Endothelial cell (in vitro differentiated cells): ENCODE measurements around the gene ERP44. TPM values are rescaled to one million over a fixed set of nuclear protein-coding genes. Genes with fewer than 3 reads are reported as not detected.
"Not testable (repeated sequence)": the region's sequence is repeated elsewhere in the genome, so short reads cannot be mapped to it uniquely, and the experiment has no call there.

Source experiments
- DNase-seq: peaks from one replicate; pipeline ENCODE4 v3.0.0; 2021; ENCODE audit warnings: low spot score
- H3K27ac Mint-ChIP-seq: one replicate; pipeline ENCODE4 v1.8.0; 2021; ENCODE audit warnings: mixed read lengths, inconsistent platforms; ENCODE audit not compliant: unreplicated experiment
- H3K27me3 Mint-ChIP-seq: one replicate; pipeline ENCODE4 v1.8.0; 2021; ENCODE audit warnings: mild to moderate bottlenecking, moderate library complexity, mixed read lengths, inconsistent platforms; ENCODE audit not compliant: unreplicated experiment
- H3K36me3 Mint-ChIP-seq: one replicate; pipeline ENCODE4 v1.8.0; 2021; ENCODE audit warnings: mild to moderate bottlenecking, low read depth, mixed read lengths, inconsistent platforms; ENCODE audit not compliant: unreplicated experiment
- H3K4me1 Mint-ChIP-seq: one replicate; pipeline ENCODE4 v1.8.0; 2021; ENCODE audit warnings: mild to moderate bottlenecking, mixed read lengths, inconsistent platforms; ENCODE audit not compliant: unreplicated experiment
- H3K4me3 Mint-ChIP-seq: one replicate; pipeline ENCODE4 v1.8.0; 2021; ENCODE audit warnings: mild to moderate bottlenecking, mixed read lengths, inconsistent platforms; ENCODE audit not compliant: unreplicated experiment
- H3K9me3 Mint-ChIP-seq: one replicate; pipeline ENCODE4 v1.8.0; 2021; ENCODE audit warnings: mixed read lengths, inconsistent platforms; ENCODE audit not compliant: unreplicated experiment
- total RNA-seq: library from RNA; stranded (reverse); fragmentation: NEBNext Ultra II Directional; extraction: Animal tissue kit (Norgen Biotek cat#: 25700); gene quantifications from one replicate; pipeline ENCODE4 v1.2.1, GENCODE V29; 2021; ENCODE audit not compliant: unreplicated experiment
- TF ChIP-seq, protein P1 (sequence below): fragments of 200-600 bp; sonication (generic); IDR thresholded peaks from one replicate; pipeline ENCODE4 v1.5.0; 2021; ENCODE audit warnings: antibody characterized with exemption; ENCODE audit not compliant: unreplicated experiment

Gene ERP44
- total RNA-seq, 1 donor from 2014 or later: 14.5 TPM

DNA sequence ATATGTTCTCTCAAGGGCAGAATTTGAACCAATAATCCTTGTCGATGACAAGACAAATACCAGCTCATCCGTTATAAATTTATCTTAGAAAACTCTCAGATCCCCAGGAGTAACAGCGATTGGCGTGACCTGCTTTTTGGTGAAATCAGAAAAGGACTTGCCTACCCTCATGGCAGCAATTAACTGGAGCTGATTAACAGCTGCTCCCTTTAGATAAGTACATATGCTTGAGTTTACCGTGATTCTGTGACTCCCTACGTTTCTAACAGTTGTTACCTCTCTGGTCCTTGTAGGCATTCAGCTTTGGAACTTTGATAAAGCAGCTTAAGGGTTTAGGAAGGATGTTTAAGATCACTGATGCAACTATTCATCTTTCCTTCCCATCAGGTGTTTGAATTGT lies 2.8 kb upstream of the ERP44 start:
- Mint-ChIP-seq H3K9me3 (no peaks in the 10 kb centered on the region), H3K27ac (no peak overlapping the region), H3K27me3 (peaks cover 9% of the 10 kb centered on the region), H3K4me1 (peaks cover 14% of the 10 kb centered on the region), H3K4me3 (no peak overlapping the region), H3K36me3 (peaks cover 7% of the 10 kb centered on the region)
- TF ChIP-seq, protein P1, sequence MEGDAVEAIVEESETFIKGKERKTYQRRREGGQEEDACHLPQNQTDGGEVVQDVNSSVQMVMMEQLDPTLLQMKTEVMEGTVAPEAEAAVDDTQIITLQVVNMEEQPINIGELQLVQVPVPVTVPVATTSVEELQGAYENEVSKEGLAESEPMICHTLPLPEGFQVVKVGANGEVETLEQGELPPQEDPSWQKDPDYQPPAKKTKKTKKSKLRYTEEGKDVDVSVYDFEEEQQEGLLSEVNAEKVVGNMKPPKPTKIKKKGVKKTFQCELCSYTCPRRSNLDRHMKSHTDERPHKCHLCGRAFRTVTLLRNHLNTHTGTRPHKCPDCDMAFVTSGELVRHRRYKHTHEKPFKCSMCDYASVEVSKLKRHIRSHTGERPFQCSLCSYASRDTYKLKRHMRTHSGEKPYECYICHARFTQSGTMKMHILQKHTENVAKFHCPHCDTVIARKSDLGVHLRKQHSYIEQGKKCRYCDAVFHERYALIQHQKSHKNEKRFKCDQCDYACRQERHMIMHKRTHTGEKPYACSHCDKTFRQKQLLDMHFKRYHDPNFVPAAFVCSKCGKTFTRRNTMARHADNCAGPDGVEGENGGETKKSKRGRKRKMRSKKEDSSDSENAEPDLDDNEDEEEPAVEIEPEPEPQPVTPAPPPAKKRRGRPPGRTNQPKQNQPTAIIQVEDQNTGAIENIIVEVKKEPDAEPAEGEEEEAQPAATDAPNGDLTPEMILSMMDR: no peak
- no peak for DNase-seq

DNA sequence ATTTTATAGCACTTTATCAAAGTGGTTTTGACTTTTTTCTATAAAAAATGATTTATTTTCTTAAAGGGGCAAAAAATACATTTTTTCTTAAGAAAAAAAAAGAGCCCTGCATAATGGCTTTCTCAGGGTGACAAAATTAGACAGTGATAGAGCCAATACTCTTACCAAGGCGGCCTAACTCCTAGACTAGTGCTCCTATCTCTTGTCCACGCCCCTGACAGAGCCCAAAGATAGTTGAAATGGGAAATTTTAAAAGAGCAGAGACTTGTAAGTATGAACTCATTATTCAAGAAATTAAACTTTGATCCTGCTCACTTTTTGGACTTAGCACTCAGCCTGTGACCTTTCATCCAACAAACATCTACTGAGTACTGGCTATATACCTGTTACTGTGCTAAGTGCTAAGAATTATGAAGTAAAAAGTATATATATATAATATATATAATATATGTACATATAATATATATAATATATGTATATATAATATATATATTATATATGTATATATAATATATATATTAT lies 1.4 kb upstream of the ERP44 start:
- Mint-ChIP-seq H3K4me1 (peaks cover 14% of the 10 kb centered on the region), H3K36me3 (peaks cover 7% of the 10 kb centered on the region), H3K9me3 (no peaks in the 10 kb centered on the region), H3K27me3 (peaks cover 9% of the 10 kb centered on the region), H3K27ac (no peak overlapping the region), H3K4me3 (peak overlapping the region; percentile 97)
- DNase-seq: no peak
- TF ChIP-seq, protein P1: no peak

DNA sequence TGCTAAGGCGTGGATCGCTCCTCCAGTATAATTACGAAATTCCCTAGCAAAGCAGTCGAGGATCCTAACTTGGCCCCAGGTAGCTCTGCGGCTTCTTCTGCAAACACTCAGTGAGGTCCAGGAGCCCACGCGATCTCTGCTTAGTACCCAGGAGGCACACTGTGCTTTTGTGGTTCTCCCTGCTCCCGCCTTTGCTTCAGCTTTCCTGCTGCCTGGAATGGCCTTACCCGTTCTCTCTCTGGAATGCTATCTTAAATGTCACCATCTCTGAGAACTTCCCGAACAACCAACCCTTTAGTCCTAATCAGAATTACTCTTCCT lies 882 bp upstream of the ERP44 start:
- TF ChIP-seq, protein P1: no peak
- H3K9me3 Mint-ChIP-seq: no peaks in the 10 kb centered on the region
- H3K27me3 Mint-ChIP-seq: peaks cover 9% of the 10 kb centered on the region
- H3K4me3 Mint-ChIP-seq: peak overlapping the region; percentile 97
- peaks cover 14% of the 10 kb centered on the region for H3K4me1 Mint-ChIP-seq
- DNase-seq: no peak
- H3K36me3 Mint-ChIP-seq: peaks cover 7% of the 10 kb centered on the region
- peak overlapping the region; percentile 91 for H3K27ac Mint-ChIP-seq

DNA sequence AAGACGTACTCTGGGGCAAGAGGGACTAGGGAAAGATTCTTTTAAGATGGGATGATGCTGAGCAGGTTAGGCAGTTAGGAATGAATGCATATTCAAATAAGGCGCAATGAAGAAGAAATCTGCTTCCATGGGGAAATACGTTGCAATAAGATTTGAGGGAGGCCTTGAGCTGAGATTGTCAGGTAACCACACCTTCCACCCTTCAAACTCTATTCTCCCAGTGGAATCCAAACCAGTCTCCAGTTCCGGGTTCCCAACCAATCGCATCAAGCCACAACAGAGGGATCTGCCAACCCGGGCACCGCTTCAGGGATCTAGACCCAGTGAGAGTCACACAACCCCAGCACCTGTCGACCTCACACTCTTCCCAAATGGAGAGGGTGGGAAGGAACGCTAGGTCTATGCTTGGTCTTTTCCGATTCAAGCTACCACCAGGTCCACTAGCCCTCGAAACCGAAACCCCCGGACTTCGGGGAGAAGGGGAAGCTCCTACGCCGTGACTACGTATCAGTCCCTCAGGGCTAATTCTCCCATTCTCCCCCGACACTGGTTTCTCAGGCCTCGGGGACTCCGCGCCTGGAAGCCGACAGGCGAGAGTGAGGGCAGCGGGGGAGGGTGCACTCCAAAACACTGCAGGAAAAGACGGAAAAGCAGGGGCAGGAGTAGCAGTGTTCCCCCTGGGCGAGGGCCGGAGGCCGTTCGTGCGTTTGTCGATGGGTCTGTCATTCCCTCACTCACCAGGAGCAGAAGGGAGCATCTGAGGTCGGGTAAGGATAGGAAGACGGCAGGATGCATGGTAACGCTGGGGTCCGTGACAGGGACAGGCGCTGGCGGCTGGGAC lies 534 bp downstream of the ERP44 start:
- peaks cover 14% of the 10 kb centered on the region for H3K4me1 Mint-ChIP-seq
- peak; percentile 53 for DNase-seq
- peaks cover 9% of the 10 kb centered on the region for H3K27me3 Mint-ChIP-seq
- peak overlapping the region; percentile 100 for H3K4me3 Mint-ChIP-seq
- H3K9me3 Mint-ChIP-seq: no peaks in the 10 kb centered on the region
- peaks cover 7% of the 10 kb centered on the region for H3K36me3 Mint-ChIP-seq
- peak overlapping the region; percentile 96 for H3K27ac Mint-ChIP-seq
- TF ChIP-seq, protein P1: no peak

DNA sequence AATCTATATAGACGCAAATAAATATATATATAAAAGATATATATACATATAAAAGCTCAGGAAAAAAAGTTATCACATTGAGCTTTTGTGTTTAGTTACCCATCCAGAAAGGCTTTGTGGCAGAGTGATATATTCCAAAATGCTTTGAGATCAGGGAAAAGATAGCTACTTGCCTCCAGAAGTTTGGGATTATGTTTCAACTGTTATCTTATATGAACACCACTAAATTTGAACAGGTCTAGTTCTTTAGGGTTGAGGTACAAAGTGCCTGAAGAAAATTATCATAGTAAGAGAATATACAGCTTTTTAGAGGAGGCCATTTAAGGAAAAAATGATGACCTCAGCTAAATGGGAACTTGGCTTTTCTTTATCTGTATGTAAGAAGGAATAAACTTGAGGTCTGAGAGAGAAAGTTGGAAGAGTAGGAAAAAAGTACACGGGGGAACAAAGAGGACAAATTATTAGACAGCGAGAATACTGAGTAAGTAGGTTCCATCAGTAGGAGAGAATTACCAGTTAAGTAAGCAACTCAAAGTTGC lies 2.4 kb downstream of the ERP44 start:
- Mint-ChIP-seq H3K27me3 (peaks cover 9% of the 10 kb centered on the region), H3K27ac (no peak overlapping the region), H3K9me3 (no peaks in the 10 kb centered on the region), H3K4me1 (peaks cover 14% of the 10 kb centered on the region), H3K4me3 (no peak overlapping the region), H3K36me3 (peaks cover 7% of the 10 kb centered on the region)
- TF ChIP-seq, protein P1: no peak
- no peak for DNase-seq

DNA sequence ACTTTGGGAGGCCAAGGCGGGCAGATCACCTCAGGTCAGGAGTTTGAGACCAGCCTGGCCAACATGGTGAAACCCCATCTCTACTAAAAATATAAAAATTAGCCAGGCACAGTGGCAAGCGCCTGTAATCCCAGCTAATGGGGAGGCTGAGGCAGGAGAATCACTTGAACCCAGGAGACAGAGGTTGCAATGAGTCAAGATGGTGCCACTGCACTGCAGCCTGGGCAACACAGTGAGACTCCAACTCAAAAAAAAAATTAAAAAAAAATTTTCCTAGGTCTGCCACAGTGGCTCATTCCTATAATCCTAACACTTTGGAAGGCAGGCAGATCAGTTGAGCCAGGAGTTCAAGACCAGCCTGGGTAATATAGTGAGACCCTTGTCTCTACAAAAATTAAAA lies 4.4 kb downstream of the ERP44 start:
- H3K27ac Mint-ChIP-seq, DNase-seq, H3K9me3 Mint-ChIP-seq, H3K27me3 Mint-ChIP-seq, H3K36me3 Mint-ChIP-seq, H3K4me3 Mint-ChIP-seq: not testable (repeated sequence)
- H3K4me1 Mint-ChIP-seq: peaks cover 19% of the 10 kb centered on the region
